ENCODE measurements around the gene YBX1. TPM values are rescaled to one million over a fixed set of nuclear protein-coding genes. Genes with fewer than 3 reads are reported as not detected.
"Not testable (repeated sequence)": the region's sequence is repeated elsewhere in the genome, so short reads cannot be mapped to it uniquely, and the experiment has no call there.

YBX1 gene
- polyA plus RNA-seq, 3 donors = 579 to 686 (median 678) TPM

- DNase-seq (ENCODE audit: extremely low read depth in 1 of 11, low read depth in 9 of 11, low spot score in 4 of 11) = no peak
Observed at GRCh38 chr1:42680055-42680454, 2.2 kb upstream of the YBX1 start.

- no peak for DNase-seq (ENCODE audit: extremely low read depth in 1 of 11, low read depth in 9 of 11, low spot score in 4 of 11)
Observed at GRCh38 chr1:42680921-42681683, 1.1 kb upstream of the YBX1 start.

- not testable (repeated sequence) for DNase-seq (ENCODE audit: extremely low read depth in 1 of 11, low read depth in 9 of 11, low spot score in 4 of 11)
Observed at GRCh38 chr1:42682484-42682738, 193 bp downstream of the YBX1 start.

GRCh38 chr1:42682739-42683531 lies 717 bp downstream of the YBX1 start:
- DNase-seq (ENCODE audit: extremely low read depth in 1 of 11, low read depth in 9 of 11, low spot score in 4 of 11) = peak in 2 of 11 donors; percentile 37 to 46

GRCh38 chr1:42684139-42684538 lies 1.9 kb downstream of the YBX1 start:
- no peak for DNase-seq (ENCODE audit: extremely low read depth in 1 of 11, low read depth in 9 of 11, low spot score in 4 of 11)

GRCh38 chr1:42686418-42686817 lies 4.2 kb downstream of the YBX1 start:
- no peak for DNase-seq (ENCODE audit: extremely low read depth in 1 of 11, low read depth in 9 of 11, low spot score in 4 of 11)

GRCh38 chr1:42689912-42690311 lies 7.7 kb downstream of the YBX1 start:
- DNase-seq (ENCODE audit: extremely low read depth in 1 of 11, low read depth in 9 of 11, low spot score in 4 of 11) = no peak

GRCh38 chr1:42690477-42691156 lies 8.4 kb downstream of the YBX1 start:
- DNase-seq (ENCODE audit: extremely low read depth in 1 of 11, low read depth in 9 of 11, low spot score in 4 of 11) = no peak

- no peak for DNase-seq (ENCODE audit: extremely low read depth in 1 of 11, low read depth in 9 of 11, low spot score in 4 of 11)
Observed at GRCh38 chr1:42691157-42691498, 8.9 kb downstream of the YBX1 start.

- DNase-seq (ENCODE audit: extremely low read depth in 1 of 11, low read depth in 9 of 11, low spot score in 4 of 11) = no peak
Observed at GRCh38 chr1:42692461-42692860, 10.2 kb downstream of the YBX1 start.

- DNase-seq (ENCODE audit: extremely low read depth in 1 of 11, low read depth in 9 of 11, low spot score in 4 of 11) = no peak
Observed at GRCh38 chr1:42692911-42693310, 10.7 kb downstream of the YBX1 start.

- no peak for DNase-seq (ENCODE audit: extremely low read depth in 1 of 11, low read depth in 9 of 11, low spot score in 4 of 11)
Observed at GRCh38 chr1:42698081-42698813, 16.0 kb downstream of the YBX1 start.

GRCh38 chr1:42700006-42700405 lies 17.8 kb downstream of the YBX1 start:
- DNase-seq (ENCODE audit: extremely low read depth in 1 of 11, low read depth in 9 of 11, low spot score in 4 of 11) = no peak

GRCh38 chr1:42703888-42704464 lies 21.8 kb downstream of the YBX1 start:
- DNase-seq (ENCODE audit: extremely low read depth in 1 of 11, low read depth in 9 of 11, low spot score in 4 of 11) = no peak

- DNase-seq (ENCODE audit: extremely low read depth in 1 of 11, low read depth in 9 of 11, low spot score in 4 of 11) = not testable (repeated sequence)
Observed at GRCh38 chr1:42712808-42713207, 30.6 kb downstream of the YBX1 start.

GRCh38 chr1:42713293-42713692 lies 31.1 kb downstream of the YBX1 start:
- DNase-seq (ENCODE audit: extremely low read depth in 1 of 11, low read depth in 9 of 11, low spot score in 4 of 11) = no peak

- not testable (repeated sequence) for DNase-seq (ENCODE audit: extremely low read depth in 1 of 11, low read depth in 9 of 11, low spot score in 4 of 11)
Observed at GRCh38 chr1:42714441-42714840, 32.2 kb downstream of the YBX1 start.

- DNase-seq (ENCODE audit: extremely low read depth in 1 of 11, low read depth in 9 of 11, low spot score in 4 of 11) = peak in 1 of 11 donors; percentile 45
Observed at GRCh38 chr1:42720868-42721267, 38.6 kb downstream of the YBX1 start.

GRCh38 chr1:42721926-42722325 lies 39.7 kb downstream of the YBX1 start:
- DNase-seq (ENCODE audit: extremely low read depth in 1 of 11, low read depth in 9 of 11, low spot score in 4 of 11) = no peak

Data from renal cortex interstitium (tissue), 11 donors.